Panc1 (cell line): Measurements from ENCODE around the gene IPO11. TPM values are rescaled to one million over a fixed set of nuclear protein-coding genes. Genes with fewer than 3 reads are reported as not detected.
"Not testable (repeated sequence)": the region's sequence is repeated elsewhere in the genome, so short reads cannot be mapped to it uniquely, and the experiment has no call there.

Source experiments
- ATAC-seq: fragments of 200-7000 bp; cut with Tn5 transposase; 2 replicates; pipeline ENCODE4 v1.9.1; 2020; ENCODE audit warnings: mild to moderate bottlenecking, moderate library complexity
- BruUV-seq: library from RNA; stranded (reverse); fragments of 400-500 nt; replicated peaks from 2 replicates; lab custom pipeline; 2021; lab: Mats Ljungman, UMichigan
- CTCF ChIA-PET: fragments of 300-600 bp; sonication (Branson Sonifier 250); formaldehyde crosslinking; loops from one replicate; lab custom pipeline; 2022; ENCODE audit warnings: antibody characterized with exemption; lab: Charles Lee
- POLR2A ChIA-PET: fragments of 300-600 bp; sonication (Branson Sonifier 250); formaldehyde crosslinking; loops from one replicate; lab custom pipeline; 2022; ENCODE audit warnings: antibody characterized with exemption; lab: Charles Lee
- DNase-seq: peaks from one replicate; pipeline ENCODE4 v3.0.0-alpha.2; 2010; ENCODE audit warnings: low read depth, low spot score
- H3K27ac ChIP-seq: 2 replicates; pipeline ENCODE4 v1.5.1; 2011; ENCODE audit warnings: mild to moderate bottlenecking, low read length, inconsistent platforms
- H3K27me3 ChIP-seq: fragments of 200-500 bp; sonication (Bioruptor generic); 2 replicates; pipeline ENCODE4 v1.6.0; 2014; ENCODE audit warnings: low read length, inconsistent platforms; ENCODE audit not compliant: control insufficient read depth, insufficient read depth
- H3K36me3 ChIP-seq: fragments of 200-500 bp; sonication (Bioruptor generic); 2 replicates; pipeline ENCODE4 v1.5.1; 2014; ENCODE audit warnings: inconsistent platforms, mild to moderate bottlenecking, low read length, moderate library complexity; ENCODE audit not compliant: control insufficient read depth, insufficient read depth
- H3K4me1 ChIP-seq: 2 replicates; pipeline ENCODE4 v1.5.1; 2011; ENCODE audit warnings: inconsistent platforms, mild to moderate bottlenecking, low read length, moderate library complexity; ENCODE audit not compliant: control insufficient read depth, insufficient read depth
- H3K4me3 ChIP-seq, 2 experiments: 2 replicates each; pipeline ENCODE4 v1.5.1; 2011 to 2012; ENCODE audit warnings: low read depth in 2 of 2, low read length in 2 of 2, mild to moderate bottlenecking in 2 of 2, inconsistent platforms in 1 of 2, moderate library complexity in 1 of 2
- H3K9me3 ChIP-seq: fragments of 200-500 bp; sonication (Bioruptor generic); 2 replicates; pipeline ENCODE4 v1.5.1; 2014; ENCODE audit warnings: low read depth, mild to moderate bottlenecking, inconsistent platforms, low read length, moderate library complexity; ENCODE audit not compliant: control insufficient read depth, insufficient read depth
- POLR2AphosphoS5 ChIP-seq: IDR thresholded peaks from 2 replicates; pipeline ENCODE4 v1.6.1; 2012; ENCODE audit warnings: mild to moderate bottlenecking, low read depth, low read length, moderate library complexity
- REST ChIP-seq, 2 experiments: IDR thresholded peaks; 2 replicates each; pipeline ENCODE4 v1.6.1; 2011 to 2012; ENCODE audit warnings: low read depth in 2 of 2, control low read depth in 1 of 2, low read length in 1 of 2, mild to moderate bottlenecking in 1 of 2, moderate library complexity in 1 of 2; ENCODE audit not compliant: insufficient read depth in 1 of 2
- SIN3A ChIP-seq: IDR thresholded peaks from 2 replicates; pipeline ENCODE4 v1.6.1; 2012; ENCODE audit warnings: low read depth, mild to moderate bottlenecking, low read length, moderate library complexity, borderline replicate concordance; ENCODE audit not compliant: insufficient read depth
- TCF7L2 ChIP-seq: IDR thresholded peaks from 2 replicates; pipeline ENCODE4 v1.6.1; 2011; ENCODE audit warnings: mild to moderate bottlenecking, low read depth, low read length, inconsistent platforms
- in situ Hi-C: cut with HindIII; loops from 2 replicates; pipeline ENCODE4 v1.10.0; 2016; ENCODE audit warnings: low sequenced_read_pairs, low pct_unique_long_range_greater_than_20kb
- intact Hi-C: fragments of 100-400 bp; cut with micrococcal nuclease; formaldehyde crosslinking; loops from one replicate; pipeline ENCODE4 v1.10.0; 2022; ENCODE audit not compliant: unreplicated experiment
- total RNA-seq: library from RNA; stranded (reverse); gene quantifications from one replicate; pipeline ENCODE4 v1.2.1, GENCODE V29; 2021; ENCODE audit not compliant: unreplicated experiment
- TF ChIP-seq, protein P1 (sequence below): fragments of 450-650 bp; IDR thresholded peaks from 2 replicates; pipeline ENCODE4 v1.5.1; 2017; ENCODE audit warnings: mild to moderate bottlenecking

The IPO11 gene
- total RNA-seq, 1 experiment from 2014 or later: 39.8 TPM

- H3K9me3 ChIP-seq: no peaks in the 10 kb centered on the region
- H3K4me1 ChIP-seq: no peaks in the 10 kb centered on the region
- TF ChIP-seq, protein P1, sequence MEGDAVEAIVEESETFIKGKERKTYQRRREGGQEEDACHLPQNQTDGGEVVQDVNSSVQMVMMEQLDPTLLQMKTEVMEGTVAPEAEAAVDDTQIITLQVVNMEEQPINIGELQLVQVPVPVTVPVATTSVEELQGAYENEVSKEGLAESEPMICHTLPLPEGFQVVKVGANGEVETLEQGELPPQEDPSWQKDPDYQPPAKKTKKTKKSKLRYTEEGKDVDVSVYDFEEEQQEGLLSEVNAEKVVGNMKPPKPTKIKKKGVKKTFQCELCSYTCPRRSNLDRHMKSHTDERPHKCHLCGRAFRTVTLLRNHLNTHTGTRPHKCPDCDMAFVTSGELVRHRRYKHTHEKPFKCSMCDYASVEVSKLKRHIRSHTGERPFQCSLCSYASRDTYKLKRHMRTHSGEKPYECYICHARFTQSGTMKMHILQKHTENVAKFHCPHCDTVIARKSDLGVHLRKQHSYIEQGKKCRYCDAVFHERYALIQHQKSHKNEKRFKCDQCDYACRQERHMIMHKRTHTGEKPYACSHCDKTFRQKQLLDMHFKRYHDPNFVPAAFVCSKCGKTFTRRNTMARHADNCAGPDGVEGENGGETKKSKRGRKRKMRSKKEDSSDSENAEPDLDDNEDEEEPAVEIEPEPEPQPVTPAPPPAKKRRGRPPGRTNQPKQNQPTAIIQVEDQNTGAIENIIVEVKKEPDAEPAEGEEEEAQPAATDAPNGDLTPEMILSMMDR: no peak
- TF ChIP-seq SIN3A (no peak), POLR2AphosphoS5 (no peak), REST (IDR thresholded peaks at IDR 0.05; ENCODE audit: insufficient read depth in 1 of 2, low read depth in 2 of 2, low read length in 1 of 2) (no peak), TCF7L2 (no peak)
- H3K36me3 ChIP-seq: no peaks in the 10 kb centered on the region
- DNase-seq: no peak
- ChIA-PET POLR2A (no interaction called here), CTCF (no interaction called here)
- no peak for ATAC-seq
- no peak overlapping the region for H3K27ac ChIP-seq
- H3K27me3 ChIP-seq: no peaks in the 10 kb centered on the region
- H3K4me3 ChIP-seq: no peak overlapping the region
- intact Hi-C loops (no loop called here), in situ Hi-C loops (no loop called here)
- no TSS peak for BruUV-seq
Observed at GRCh38 chr5:62653001-62653863, 240.7 kb downstream of the IPO11 start.

DNA sequence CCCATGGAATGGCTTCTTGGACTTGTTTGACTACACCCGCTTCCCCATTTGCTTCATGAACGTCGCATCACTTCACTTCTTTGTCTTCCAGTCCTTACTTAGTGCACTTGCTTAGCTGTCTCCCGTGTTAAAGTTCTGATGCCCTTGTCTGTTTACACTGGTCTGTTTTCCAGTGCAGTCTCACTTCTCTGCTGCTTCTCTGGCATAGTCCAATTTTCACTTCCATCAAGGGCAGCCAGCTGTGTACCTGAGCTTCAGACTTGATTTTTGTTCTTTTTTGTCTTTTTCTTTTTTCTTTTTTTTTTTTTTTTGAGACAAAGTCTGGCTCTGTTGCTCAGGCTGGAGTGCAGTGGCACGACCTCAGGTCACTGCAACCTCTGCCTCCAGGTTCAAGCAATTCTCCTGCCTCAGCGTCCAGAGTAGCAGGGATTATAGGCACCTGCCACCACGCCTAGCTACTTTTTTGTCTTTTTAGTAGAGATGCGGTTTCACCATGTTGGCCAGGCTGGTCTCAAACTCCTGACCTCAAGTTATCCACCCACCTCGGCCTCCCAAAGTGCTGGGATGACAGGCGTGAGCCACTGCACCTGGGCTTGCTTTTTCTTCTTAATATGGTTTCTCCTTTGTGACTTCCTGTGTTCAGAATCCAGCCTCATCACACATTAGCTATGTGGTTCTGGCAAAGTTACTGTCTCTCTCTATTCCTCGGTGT lies 241.5 kb downstream of the IPO11 start:
- no peak overlapping the region for H3K27ac ChIP-seq
- POLR2A ChIA-PET: no interaction called here
- BruUV-seq: no TSS peak
- in situ Hi-C loops: no loop called here
- no peaks in the 10 kb centered on the region for H3K36me3 ChIP-seq
- TF ChIP-seq POLR2AphosphoS5 (no peak), SIN3A (no peak), REST (IDR thresholded peaks at IDR 0.05; ENCODE audit: insufficient read depth in 1 of 2, low read depth in 2 of 2, low read length in 1 of 2) (no peak), TCF7L2 (no peak)
- TF ChIP-seq, protein P1: no peak
- no peaks in the 10 kb centered on the region for H3K9me3 ChIP-seq
- CTCF ChIA-PET: no interaction called here
- intact Hi-C loops: no loop called here
- H3K4me1 ChIP-seq: no peaks in the 10 kb centered on the region
- ATAC-seq (no peak), DNase-seq (no peak)
- H3K4me3 ChIP-seq: no peak overlapping the region
- no peaks in the 10 kb centered on the region for H3K27me3 ChIP-seq

DNA sequence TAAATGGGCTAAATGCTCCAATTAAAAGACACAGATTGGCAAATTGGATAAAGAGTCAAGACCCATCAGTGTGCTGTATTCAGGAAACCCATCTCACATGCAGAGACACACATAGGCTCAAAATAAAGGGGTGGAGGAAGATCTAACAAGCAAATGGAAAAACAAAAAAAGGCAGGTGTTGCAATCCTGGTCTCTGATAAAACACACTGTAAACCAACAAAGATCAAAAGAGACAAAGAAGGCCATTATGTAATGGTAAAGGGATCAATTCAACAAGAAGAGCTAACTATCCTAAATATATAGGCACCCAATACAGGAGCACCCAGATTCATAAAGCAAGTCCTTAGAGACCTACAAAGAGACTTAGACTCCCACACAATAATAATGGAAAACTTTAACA lies 245.2 kb downstream of the IPO11 start:
- H3K4me1 ChIP-seq, CTCF ChIA-PET, H3K27me3 ChIP-seq, intact Hi-C loops, H3K36me3 ChIP-seq, BruUV-seq, DNase-seq, ATAC-seq, POLR2A ChIA-PET, H3K9me3 ChIP-seq, in situ Hi-C loops, H3K4me3 ChIP-seq, H3K27ac ChIP-seq: not testable (repeated sequence)
